CD14-positive monocyte (primary cell): ENCODE measurements around the gene FGD3. TPM values are rescaled to one million over a fixed set of nuclear protein-coding genes. Genes with fewer than 3 reads are reported as not detected.

Source experiments
- DNase-seq, 3 donors: peaks; one replicate each; pipeline ENCODE4 v3.0.0-alpha.2; 2011 to 2022
- H2AFZ ChIP-seq: 2 replicates; pipeline ENCODE4 v1.6.0; 2012; ENCODE audit warnings: mild to moderate bottlenecking, low read depth, low read length, inconsistent platforms; ENCODE audit not compliant: insufficient read depth, poor library complexity, severe bottlenecking
- H3K27ac ChIP-seq, 2 donors: 1 replicate in 1 of 2; 2 replicates in 1 of 2; pipeline ENCODE4 v1.5.1; 2012 to 2013; ENCODE audit warnings: low read length in 2 of 2, control low read depth in 1 of 2, inconsistent platforms in 1 of 2, low read depth in 1 of 2, mild to moderate bottlenecking in 1 of 2
- H3K27me3 ChIP-seq, 2 donors: one replicate each; pipeline versions ENCODE4 v1.6.0 to v1.6.1; 2011 to 2013; ENCODE audit warnings: low read length in 2 of 2; ENCODE audit not compliant: control insufficient read depth in 2 of 2, insufficient read depth in 2 of 2
- H3K36me3 ChIP-seq, 2 donors: replicated peaks in 1 of 2; 1 replicate in 1 of 2; 2 replicates in 1 of 2; pipeline versions ENCODE4 v1.5.1 to v1.6.1; 2012 to 2013; ENCODE audit warnings: low read length in 2 of 2, control low read depth in 1 of 2, inconsistent platforms in 1 of 2, mild to moderate bottlenecking in 1 of 2; ENCODE audit not compliant: insufficient read depth in 2 of 2, control insufficient read depth in 1 of 2
- H3K4me1 ChIP-seq, 2 donors: 1 replicate in 1 of 2; 2 replicates in 1 of 2; pipeline versions ENCODE4 v1.5.1 to v1.6.1; 2012 to 2013; ENCODE audit warnings: low read length in 2 of 2, control low read depth in 1 of 2, inconsistent platforms in 1 of 2, mild to moderate bottlenecking in 1 of 2, moderate library complexity in 1 of 2; ENCODE audit not compliant: insufficient read depth in 2 of 2, control insufficient read depth in 1 of 2
- H3K4me2 ChIP-seq: replicated peaks from 2 replicates; pipeline ENCODE3; 2012; ENCODE audit warnings: low read length, moderate library complexity, mild to moderate bottlenecking; ENCODE audit not compliant: poor library complexity, severe bottlenecking; ENCODE audit errors: extremely low read depth
- H3K4me3 ChIP-seq, 3 experiments: fragments of 200-600 bp in 1 of 3; sonication (generic) in 1 of 3; replicated peaks in 1 of 3; 1 replicate in 2 of 3; 2 replicates in 1 of 3; pipeline ENCODE4 v1.5.1; 2011 to 2013; ENCODE audit warnings: low read length in 3 of 3, mild to moderate bottlenecking in 3 of 3, control low read depth in 2 of 3, low read depth in 2 of 3, inconsistent platforms in 1 of 3, moderate library complexity in 1 of 3
- H3K79me2 ChIP-seq: 2 replicates; pipeline ENCODE4 v1.6.0; 2012; ENCODE audit warnings: mild to moderate bottlenecking, control low read depth, inconsistent platforms, low read length, moderate library complexity; ENCODE audit not compliant: insufficient read depth
- H3K9ac ChIP-seq: 2 replicates; pipeline ENCODE4 v1.6.0; 2017; ENCODE audit warnings: low read length, mild to moderate bottlenecking; ENCODE audit not compliant: insufficient read depth, poor library complexity, severe bottlenecking
- H3K9me3 ChIP-seq, 2 donors: replicated peaks in 1 of 2; 1 replicate in 1 of 2; 2 replicates in 1 of 2; pipeline versions ENCODE4 v1.5.1 to v1.6.1; 2012 to 2013; ENCODE audit warnings: low read length in 2 of 2, control low read depth in 1 of 2; ENCODE audit not compliant: control insufficient read depth in 1 of 2, insufficient read depth in 1 of 2
- H4K20me1 ChIP-seq: 2 replicates; pipeline ENCODE4 v1.6.0; 2012; ENCODE audit warnings: mild to moderate bottlenecking, low read length, control low read depth, moderate library complexity; ENCODE audit not compliant: insufficient read depth
- H3K27ac Mint-ChIP-seq, 7 donors: one replicate each; pipeline ENCODE4 v1.8.0; 2020; ENCODE audit warnings: mild to moderate bottlenecking in 7 of 7, mixed read lengths in 7 of 7, moderate library complexity in 6 of 7, inconsistent platforms in 2 of 7
- H3K27me3 Mint-ChIP-seq, 3 donors: one replicate each; pipeline ENCODE4 v1.8.0; 2021 to 2022; ENCODE audit warnings: low read depth in 3 of 3, mild to moderate bottlenecking in 3 of 3, mixed read lengths in 3 of 3, moderate library complexity in 3 of 3, inconsistent platforms in 1 of 3
- H3K36me3 Mint-ChIP-seq, 2 donors: one replicate each; pipeline ENCODE4 v1.8.0; 2020; ENCODE audit warnings: mixed read lengths in 2 of 2, inconsistent platforms in 1 of 2, mild to moderate bottlenecking in 1 of 2
- H3K4me1 Mint-ChIP-seq: one replicate; pipeline ENCODE4 v1.8.0; 2020; ENCODE audit warnings: mild to moderate bottlenecking, mixed read lengths
- H3K4me3 Mint-ChIP-seq, 2 donors: one replicate each; pipeline ENCODE4 v1.8.0; 2020; ENCODE audit warnings: mild to moderate bottlenecking in 2 of 2, mixed read lengths in 2 of 2, moderate library complexity in 1 of 2
- H3K9me3 Mint-ChIP-seq, 7 donors: one replicate each; pipeline ENCODE4 v1.8.0; 2020 to 2022; ENCODE audit warnings: mixed read lengths in 7 of 7, mild to moderate bottlenecking in 6 of 7, moderate library complexity in 6 of 7, inconsistent platforms in 2 of 7
- CTCF ChIP-seq: fragments of 200-600 bp; IDR thresholded peaks from one replicate; pipeline ENCODE4 v1.8.0; 2022; ENCODE audit warnings: antibody characterized with exemption, mild to moderate bottlenecking
- WGBS: methylation state at CpG from one replicate; pipeline ENCODE4 v1.1.5; 2013; ENCODE audit warnings: missing lambda C conversion rate; ENCODE audit not compliant: insufficient coverage; 5-methylcytosine and 5-hydroxymethylcytosine counted together
- intact Hi-C, 2 donors: fragments of 100-400 bp; cut with micrococcal nuclease; formaldehyde crosslinking; loops; one replicate each; pipeline versions ENCODE4 v1.15.0 to v1.15.1; 2023
- polyA plus RNA-seq, 3 donors: library from polyadenylated mRNA; depleted of rRNA in 1 of 3; unstranded in 2 of 3; stranded (reverse) in 1 of 3; fragments of 300-500 nt in 2 of 3; fragments of >200 nt in 1 of 3; fragmentation: Illumina TruSeq in 2 of 3; gene quantifications; 1 replicate in 2 of 3; 2 replicates in 1 of 3; pipeline ENCODE4 v1.2.3, GENCODE V29; 2012 to 2021

Gene FGD3
- polyA plus RNA-seq, 3 donors: 32.4 to 120 (median 56.2) TPM

DNA sequence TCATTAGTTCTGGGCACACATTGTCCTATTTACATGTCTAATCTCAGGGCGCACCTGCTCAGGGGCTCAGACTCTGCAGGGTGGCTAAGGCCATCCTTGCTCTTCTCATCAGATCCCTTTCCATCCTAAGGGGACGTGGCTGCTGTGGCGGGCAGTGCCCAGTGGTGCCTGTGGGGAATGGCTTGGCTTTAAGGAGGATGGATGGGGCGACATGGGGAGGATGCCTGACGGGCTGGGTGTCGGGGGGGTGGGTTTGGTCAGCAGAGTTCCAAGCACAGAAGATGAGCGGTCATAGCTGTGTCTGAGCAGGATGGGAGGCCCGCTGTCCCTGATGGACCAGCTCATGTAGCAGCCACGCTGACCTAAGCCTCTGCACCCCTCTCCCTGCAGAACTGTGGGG, 70.3 kb downstream of the FGD3 start:
- intact Hi-C loops: no loop called here

GRCh38 chr9:93020151-93020550, 72.8 kb downstream of the FGD3 start:
- 98% methylated on average over 8 of the region's 11 CpGs for WGBS
- no peak overlapping the region for H3K4me2 ChIP-seq
- Mint-ChIP-seq H3K4me1 (peaks cover 23% of the 10 kb centered on the region), H3K36me3 (peaks cover 79 to 97% of the 10 kb centered on the region in 2 donors), H3K4me3 (no peak overlapping the region), H3K9me3 (no peaks in the 10 kb centered on the region), H3K27ac (peak overlapping the region in 4 of 7 donors; percentile 28 to 66 (median 42)), H3K27me3 (peaks cover 0 to 1% (median 0%) of the 10 kb centered on the region in 3 donors)
- no peak overlapping the region for H2AFZ ChIP-seq
- H3K79me2 ChIP-seq: peaks cover 18% of the 10 kb centered on the region
- H3K9ac ChIP-seq: no peak overlapping the region
- intact Hi-C loops: no loop called here
- H4K20me1 ChIP-seq: peaks cover 92% of the 10 kb centered on the region
- no peak overlapping the region for H3K4me3 ChIP-seq
- no peaks in the 10 kb centered on the region for H3K9me3 ChIP-seq
- peaks cover 92 to 100% of the 10 kb centered on the region in 2 donors for H3K36me3 ChIP-seq
- peak overlapping the region in 1 of 2 donors; percentile 53 for H3K27ac ChIP-seq
- DNase-seq: no peak
- no peak for TF ChIP-seq CTCF
- H3K4me1 ChIP-seq: peaks cover 13 to 19% of the 10 kb centered on the region in 2 donors
- H3K27me3 ChIP-seq: no peaks in the 10 kb centered on the region

More for the DNA sequence above, 70.3 kb downstream of the FGD3 start:
- H3K4me3 ChIP-seq: no peak overlapping the region
- H3K27me3 ChIP-seq: no peaks in the 10 kb centered on the region
- H3K79me2 ChIP-seq: peaks cover 23% of the 10 kb centered on the region
- Mint-ChIP-seq H3K36me3 (peaks cover 80 to 98% of the 10 kb centered on the region in 2 donors), H3K27ac (peak overlapping the region in 2 of 7 donors; percentile 10 to 30), H3K27me3 (peaks cover 0 to 1% (median 0%) of the 10 kb centered on the region in 3 donors), H3K4me3 (no peak overlapping the region), H3K9me3 (peaks cover 0 to 2% (median 0%) of the 10 kb centered on the region in 7 donors), H3K4me1 (peaks cover 3% of the 10 kb centered on the region)
- peaks cover 95% of the 10 kb centered on the region for H4K20me1 ChIP-seq
- H2AFZ ChIP-seq: no peak overlapping the region
- no peak for TF ChIP-seq CTCF
- no peak overlapping the region for H3K9ac ChIP-seq
- H3K9me3 ChIP-seq: no peaks in the 10 kb centered on the region
- no peaks in the 10 kb centered on the region for H3K4me1 ChIP-seq
- no peak for DNase-seq
- peak overlapping the region in 1 of 2 donors; percentile 31 for H3K27ac ChIP-seq
- peaks cover 90 to 99% of the 10 kb centered on the region in 2 donors for H3K36me3 ChIP-seq
- no peak overlapping the region for H3K4me2 ChIP-seq
- 98% methylated on average over 4 of the region's 9 CpGs for WGBS
